CD4-positive, alpha-beta T cell treated with Interleukin-4 for 1 hour (primary cell): ENCODE data around the gene CRK.
"Not testable (repeated sequence)": the region's sequence is repeated elsewhere in the genome, so short reads cannot be mapped to it uniquely, and the experiment has no call there.

ENCODE experiments used
- DNase-seq, 2 donors: peaks; one replicate each; pipeline ENCODE4 v3.0.0-alpha.2; 2020 to 2022

CRK gene

DNA sequence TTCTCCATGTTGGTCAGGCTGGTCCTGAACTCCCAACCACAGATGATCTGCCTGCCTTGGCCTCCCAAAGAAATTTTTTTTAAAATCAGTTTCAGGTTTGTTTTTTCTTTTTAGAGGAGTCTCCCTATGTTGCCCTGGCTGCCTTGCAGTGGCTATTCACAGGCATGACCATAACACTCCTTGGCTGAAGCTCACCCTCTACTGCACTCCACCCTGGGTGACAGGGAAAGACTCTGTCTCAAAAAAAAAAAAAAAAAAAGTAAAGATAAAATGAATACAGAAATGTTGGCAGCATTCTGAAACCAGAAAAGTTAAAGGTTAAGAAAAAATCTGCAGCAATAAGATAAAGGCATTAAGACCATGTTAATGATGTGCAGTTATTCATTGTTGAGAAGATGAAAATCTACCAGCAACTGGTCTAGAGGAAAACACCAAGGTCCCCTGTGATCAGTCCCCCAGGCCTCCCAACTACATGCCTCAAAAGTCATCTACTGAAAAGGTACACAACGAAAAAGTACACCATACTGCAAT, 71.1 kb downstream of the CRK start:
- DNase-seq, result no peak

DNA sequence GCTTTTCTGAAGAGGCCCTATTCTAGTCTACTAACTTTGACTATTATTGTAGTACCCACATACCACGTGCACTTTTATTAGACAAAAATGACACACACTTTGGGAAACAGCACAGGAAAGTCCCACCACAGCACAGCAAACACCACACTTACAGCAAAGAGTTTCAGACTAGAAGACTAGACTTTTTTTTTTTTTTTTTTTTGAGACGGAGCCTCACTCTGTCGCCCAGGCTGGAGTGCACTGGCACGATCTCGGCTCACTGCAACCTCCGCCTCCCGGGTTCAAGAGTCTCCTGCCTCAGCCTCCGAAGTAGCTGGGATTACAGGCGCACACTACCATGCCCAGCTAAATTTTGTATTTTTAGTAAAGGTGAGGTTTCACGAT, 76.1 kb downstream of the CRK start:
- peak; percentile 32 to 58 for DNase-seq

- DNase-seq, result no peak
Observed at GRCh38 chr17:1379208-1379929, 76.7 kb downstream of the CRK start.

DNA sequence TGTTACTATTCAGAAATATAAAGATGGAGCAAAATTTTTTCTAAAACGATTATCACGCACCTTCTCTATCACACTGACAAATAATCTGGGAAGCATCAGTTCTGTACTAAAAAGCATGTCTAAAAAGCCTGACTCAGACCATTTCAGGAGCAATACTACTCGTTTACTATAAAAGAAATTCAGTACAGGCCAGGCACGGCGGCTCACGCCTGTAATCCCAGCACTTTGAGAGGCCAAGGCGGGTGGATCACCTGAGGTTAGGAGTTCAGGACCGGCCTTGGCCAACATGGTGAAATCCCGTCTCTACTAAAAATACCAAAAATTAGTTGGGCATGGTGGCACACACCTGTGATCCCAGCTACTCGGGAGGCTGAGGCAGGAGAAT, 77.6 kb downstream of the CRK start:
- DNase-seq, result not testable (repeated sequence)

GRCh38 chr17:1377334-1377733, 78.7 kb downstream of the CRK start:
- DNase-seq, result no peak

GRCh38 chr17:1376061-1376460, 80.0 kb downstream of the CRK start:
- DNase-seq, result no peak

GRCh38 chr17:1375615-1376014, 80.4 kb downstream of the CRK start:
- peak in 1 of 2 donors; percentile 40 for DNase-seq

DNA sequence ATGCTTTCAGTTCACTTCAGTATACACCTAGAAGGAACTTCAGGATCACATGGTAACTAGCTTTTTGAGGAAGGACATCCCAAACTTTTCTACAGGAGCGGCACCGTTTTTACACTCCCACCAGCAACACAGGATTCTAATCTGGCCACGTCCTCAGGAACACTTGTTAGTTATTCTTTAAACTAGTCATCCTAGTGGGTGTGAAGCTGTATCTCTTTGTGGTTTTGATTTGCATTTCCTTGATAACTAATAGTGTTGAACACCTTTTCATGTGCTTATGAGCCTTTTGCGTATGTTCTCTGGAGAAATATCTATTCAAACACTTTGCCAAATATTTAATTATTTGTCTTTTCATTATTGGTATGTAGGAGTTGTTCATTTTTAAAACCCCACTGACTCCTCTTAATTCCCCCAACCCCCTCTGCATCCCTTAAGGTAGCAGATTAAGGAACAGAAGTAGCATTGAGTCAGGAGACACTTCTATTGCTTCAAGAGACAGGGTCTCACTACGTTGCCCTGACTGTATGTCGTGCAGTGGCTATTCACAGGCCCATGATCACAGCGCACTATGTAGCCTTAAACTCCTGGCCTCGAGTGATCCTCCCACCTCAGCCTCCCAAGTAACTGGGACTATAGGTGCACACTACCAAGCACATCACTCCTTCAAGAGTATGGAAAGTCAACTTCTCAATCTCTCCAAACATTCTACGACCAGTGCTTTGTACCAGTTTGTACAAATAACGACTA, 81.4 kb downstream of the CRK start:
- DNase-seq, result peak in 1 of 2 donors; percentile 51

GRCh38 chr17:1373707-1374237, 82.3 kb downstream of the CRK start:
- no peak for DNase-seq

GRCh38 chr17:1372618-1373017, 83.4 kb downstream of the CRK start:
- DNase-seq, result no peak

DNA sequence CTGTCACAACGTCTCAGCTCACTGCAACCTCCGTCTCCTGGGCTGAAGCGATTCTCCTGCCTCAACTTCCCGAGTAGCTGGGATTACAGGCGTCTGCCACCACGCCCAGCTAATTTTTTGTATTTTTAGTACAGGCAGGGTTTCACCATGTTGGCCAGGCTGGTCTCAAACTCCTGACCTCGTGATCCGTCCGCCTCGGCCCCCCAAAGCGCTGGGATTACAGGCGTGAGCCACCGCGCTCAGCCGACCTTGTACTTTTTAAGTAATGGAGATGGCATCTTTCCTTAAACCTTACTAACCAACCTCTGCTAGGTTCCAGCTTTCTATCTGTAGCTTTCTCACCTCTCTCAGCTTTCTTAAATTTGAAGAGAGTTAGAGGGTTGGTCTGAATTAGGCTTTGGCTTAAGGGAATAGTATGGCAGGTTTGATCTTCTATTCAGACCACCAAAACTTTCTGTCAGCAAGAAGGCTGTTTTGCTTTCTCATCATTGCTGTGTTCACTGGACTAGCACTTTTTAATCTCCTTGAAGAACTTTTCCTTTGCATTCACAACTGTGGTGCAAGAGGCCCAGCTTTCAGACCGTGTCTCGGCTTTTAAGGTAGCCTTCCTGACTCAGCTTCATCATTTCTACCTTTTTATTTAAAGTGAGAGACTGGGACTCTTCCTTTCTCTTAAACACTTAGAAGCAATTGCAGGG, 84.0 kb downstream of the CRK start:
- no peak for DNase-seq
